ENCODE data around the gene TEX19.

DNA sequence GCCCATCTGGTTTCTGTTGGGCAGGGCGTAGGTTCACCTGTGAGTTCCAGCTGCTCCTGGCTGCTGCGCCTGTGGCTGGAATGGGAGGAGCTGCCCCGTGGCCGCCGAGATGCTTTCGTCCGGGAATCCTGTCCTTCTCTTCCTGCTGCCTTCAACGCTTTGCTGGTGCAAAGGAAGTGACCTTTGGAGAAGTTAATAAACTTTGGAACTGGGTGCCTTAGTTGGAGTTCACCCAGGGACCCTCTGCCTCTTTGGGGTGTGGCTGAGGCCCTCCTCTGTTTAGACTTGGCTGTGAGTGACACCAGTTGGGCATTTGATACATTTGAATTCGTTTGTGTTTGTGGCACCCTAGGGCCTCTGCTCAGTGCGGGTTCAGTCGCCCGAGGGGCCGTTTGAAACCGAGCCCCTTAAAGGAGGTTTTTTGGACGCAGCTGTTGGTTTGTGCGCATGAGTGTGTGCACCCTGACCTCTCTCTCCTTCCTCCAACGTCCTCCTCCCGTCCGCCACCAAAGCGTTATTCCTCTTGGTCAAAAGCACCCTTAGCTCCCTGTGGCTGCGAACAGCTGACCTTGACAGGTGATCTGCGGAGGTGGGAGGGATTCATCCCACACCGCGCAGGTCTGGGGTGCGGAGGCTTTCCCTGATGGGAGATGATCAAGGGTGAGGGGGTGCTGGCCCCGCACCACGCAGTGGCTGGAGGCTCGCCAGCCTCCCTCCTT is 16.5 kb upstream of the TEX19 start:
- TF ChIP-seq CTCF (IDR thresholded peaks at IDR 0.05; ENCODE audit: low read length) (no peak), EZH2 (IDR thresholded peaks at IDR 0.05; ENCODE audit: borderline replicate concordance, low read length) (no peak)

Measured in OCI-LY1 (cell line).